PC-3 (cell line): Measurements from ENCODE around the gene SLC25A12.

ENCODE experiments used
- CTCF ChIP-seq: fragments of 300-600 bp; sonication (generic); conservative IDR thresholded peaks from 2 replicates; pipeline ENCODE4 v1.5.1; 2017; ENCODE audit warnings: antibody characterized with exemption, low read depth, mild to moderate bottlenecking, low read length
- EZH2 ChIP-seq: fragments of 300-600 bp; sonication (generic); IDR thresholded peaks from one replicate; pipeline ENCODE4 v1.6.1; 2017; ENCODE audit warnings: antibody characterized with exemption, mild to moderate bottlenecking, low read length; ENCODE audit not compliant: unreplicated experiment

- TF ChIP-seq CTCF (no peak), EZH2 (no peak)
Measured at GRCh38 chr2:171902840-171903420, 8.9 kb upstream of the SLC25A12 start.
